ENCODE results near the gene HDC.

The HDC gene, protein sequence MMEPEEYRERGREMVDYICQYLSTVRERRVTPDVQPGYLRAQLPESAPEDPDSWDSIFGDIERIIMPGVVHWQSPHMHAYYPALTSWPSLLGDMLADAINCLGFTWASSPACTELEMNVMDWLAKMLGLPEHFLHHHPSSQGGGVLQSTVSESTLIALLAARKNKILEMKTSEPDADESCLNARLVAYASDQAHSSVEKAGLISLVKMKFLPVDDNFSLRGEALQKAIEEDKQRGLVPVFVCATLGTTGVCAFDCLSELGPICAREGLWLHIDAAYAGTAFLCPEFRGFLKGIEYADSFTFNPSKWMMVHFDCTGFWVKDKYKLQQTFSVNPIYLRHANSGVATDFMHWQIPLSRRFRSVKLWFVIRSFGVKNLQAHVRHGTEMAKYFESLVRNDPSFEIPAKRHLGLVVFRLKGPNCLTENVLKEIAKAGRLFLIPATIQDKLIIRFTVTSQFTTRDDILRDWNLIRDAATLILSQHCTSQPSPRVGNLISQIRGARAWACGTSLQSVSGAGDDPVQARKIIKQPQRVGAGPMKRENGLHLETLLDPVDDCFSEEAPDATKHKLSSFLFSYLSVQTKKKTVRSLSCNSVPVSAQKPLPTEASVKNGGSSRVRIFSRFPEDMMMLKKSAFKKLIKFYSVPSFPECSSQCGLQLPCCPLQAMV

DNA sequence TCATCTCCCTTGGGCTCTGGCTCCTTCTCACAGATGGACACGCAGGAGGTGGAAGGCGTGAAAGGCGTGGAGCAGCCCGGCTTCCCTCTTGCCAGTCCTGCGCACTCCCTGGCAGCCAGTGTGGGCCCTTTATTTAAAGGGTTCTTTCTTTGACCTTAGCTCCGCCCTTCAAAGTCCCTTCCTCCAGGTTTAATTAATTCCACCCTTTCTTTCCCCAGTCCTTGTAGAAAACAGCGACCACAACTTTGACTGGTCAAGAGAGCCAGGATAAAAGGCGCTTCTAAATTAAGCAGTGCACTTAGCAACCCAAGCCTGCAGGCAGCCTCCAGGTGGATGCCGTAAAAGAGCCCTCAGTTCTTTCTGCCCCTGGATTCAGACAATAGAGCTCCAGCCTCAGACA, at the start of gene HDC:
Gene HDC (minus strand): TSS at position 107 of the 400 bp plus-strand sequence. CDS start 103 bp downstream, at position 4.
- DNase-seq, result no peak

DNA sequence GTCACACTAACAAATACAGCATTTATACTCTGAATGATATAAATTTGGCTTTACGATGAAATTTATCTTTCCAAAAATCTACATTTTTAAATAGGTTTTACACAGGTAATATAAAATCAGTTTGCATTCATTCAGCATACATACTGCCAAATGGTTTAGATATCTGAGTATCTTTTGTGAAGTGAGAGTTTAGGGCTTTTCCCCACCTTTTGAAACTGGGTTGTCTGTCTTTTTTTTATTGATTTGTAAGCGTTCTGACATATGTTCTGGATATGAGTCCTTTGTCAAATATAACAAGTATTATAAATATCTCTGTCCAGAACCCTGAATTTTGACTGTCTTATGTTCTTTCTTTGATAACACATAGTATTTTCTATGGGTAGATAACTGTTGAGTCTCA, 47.1 kb upstream of the HDC start:
- DNase-seq, result no peak

DNA sequence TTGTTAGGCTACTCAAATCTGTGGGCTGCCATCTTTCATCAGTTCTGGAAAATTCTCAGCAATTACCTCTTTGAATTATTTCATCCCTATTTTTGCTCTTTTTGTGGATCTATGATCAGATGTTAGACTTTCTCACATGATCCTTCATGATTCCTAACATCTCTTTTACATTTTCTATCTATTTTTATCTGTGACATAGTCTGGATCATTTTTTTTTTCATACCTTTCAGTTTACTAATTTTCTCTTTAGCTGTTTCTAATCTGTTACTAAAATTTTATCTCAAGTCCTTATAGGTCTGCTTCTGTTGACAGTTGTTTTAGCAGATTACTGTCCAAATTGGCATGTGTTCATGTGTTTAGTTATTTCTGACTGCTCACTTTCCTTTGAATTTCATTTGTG, 42.3 kb upstream of the HDC start:
- DNase-seq, result no peak

DNA sequence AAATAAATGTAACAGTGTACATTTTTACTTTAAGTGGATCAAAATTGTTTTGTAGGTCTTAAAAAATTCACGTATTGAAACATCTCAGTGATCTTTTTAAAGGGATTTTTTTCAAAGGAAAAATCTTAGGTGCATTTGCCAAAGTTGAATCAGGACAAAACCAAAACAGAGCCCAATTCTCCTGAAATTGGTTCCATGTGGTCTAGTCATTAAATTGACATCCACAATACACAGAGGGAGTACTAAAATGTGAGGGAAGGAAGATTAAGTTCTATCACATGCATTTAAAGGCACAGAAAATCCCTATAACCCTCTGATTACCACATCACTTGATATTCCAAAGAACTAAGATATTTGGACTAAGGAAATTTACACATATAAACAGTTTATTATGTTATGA, 39.3 kb upstream of the HDC start:
- no peak for DNase-seq

DNA sequence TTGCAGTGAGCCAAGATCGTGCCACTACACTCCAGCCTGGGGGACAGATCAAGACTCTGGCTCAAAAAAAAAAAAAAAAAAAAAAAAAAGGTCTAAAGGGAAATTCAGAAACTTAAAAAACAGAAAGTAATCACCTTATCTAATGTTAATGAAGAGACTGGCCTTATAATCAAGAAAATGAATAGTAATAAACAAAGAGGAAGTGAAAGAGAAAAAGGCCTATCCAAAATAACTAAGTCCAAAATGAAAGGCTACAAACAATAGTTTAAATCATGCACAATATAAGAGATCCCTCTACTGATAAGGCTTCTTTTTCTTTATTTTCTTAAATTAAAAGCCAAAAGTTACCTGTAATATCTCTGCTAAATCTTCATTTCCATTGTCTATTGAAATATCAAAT, 37.1 kb upstream of the HDC start:
- no peak for DNase-seq

DNA sequence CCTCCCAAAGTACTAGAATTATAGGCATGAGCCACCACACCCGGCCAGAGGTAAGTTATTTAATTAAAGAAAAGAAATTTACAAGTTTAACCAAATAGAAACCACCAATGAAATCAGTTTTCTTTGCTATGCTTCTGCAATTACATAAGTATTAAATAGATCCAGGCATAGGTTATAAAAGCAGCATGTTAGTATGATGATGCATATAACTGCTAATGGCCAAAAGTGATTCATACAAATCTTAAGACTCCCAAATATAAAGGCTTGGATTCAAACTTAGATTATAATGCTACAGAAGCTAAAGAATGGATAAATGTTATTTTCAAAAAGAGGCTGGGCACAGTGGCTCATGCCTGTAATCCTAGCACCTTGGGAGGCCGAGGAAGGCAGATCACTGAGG, 32.8 kb upstream of the HDC start:
- no peak for DNase-seq

DNA sequence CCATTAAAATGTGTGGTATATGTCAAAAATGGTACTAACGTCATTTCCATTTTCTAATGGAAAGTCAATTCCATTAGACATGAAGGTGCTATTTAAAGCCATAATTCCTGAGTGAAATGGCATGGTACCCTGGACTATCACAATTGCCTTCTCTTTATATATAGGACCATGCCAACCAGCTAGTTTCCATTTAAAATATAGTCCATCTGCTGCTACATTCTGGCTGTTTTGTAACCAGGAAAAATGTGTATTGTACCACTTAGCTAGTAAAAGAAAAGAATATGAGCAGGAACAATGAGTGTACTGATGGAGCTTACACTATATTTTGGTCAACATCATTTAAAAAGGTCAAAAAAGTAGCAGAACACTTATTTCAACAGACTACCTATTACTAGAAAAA, 30.4 kb upstream of the HDC start:
- DNase-seq, result no peak

DNA sequence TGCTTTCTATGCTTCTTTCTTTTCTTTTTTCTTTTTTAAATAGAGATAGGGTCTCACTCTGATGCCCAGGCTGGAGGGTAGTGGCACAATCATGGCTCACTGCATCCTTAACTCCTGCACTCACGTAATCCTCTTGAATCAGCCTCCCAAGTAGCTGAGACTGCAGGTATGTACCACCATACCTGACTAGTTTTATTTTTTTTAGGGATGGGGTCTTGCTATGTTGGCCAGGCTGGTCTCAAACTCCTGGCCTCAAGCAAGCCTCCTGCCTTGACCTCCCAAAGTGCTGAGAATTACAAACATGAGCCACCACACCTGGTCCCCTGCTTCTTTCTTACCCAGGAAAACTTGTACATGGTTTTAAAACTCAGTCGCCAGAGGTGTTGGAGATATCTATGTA, 24.2 kb upstream of the HDC start:
- no peak for DNase-seq

DNA sequence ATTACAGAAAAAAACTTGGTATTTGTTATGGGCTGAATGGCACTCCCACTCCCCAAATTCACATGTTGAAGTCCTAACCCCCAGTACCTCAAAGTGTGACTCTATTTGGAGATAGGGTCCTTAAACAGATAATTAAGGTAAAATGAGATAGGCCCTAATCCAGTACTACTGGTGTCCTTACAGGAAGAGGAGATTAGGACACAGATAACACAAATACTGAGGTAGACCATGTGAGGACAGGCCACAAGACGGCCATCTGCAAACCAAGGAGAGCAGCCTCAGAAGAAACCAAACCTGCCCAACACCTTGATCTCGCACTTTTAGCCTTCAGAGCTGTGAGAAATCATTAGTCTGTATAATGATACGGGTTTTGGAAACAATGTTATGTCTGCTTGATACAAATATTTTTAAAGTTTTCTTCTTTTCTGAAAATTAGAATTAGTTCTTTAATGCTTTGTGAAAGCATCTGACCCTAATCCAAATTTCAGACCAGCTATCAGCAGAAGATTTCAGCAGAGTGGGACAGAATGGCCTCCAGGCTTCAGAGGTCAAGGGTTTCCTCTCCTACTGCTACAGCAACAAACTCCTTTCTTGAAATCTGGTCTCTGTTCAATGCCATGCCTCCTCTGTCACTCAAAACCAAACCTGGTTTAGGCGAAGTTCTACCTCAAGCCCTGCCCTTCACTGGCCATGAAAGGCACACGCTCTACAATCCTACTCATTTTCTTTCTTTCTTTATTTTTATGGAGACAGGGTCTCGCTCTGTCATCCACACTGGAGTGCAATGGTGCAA, 22.0 kb upstream of the HDC start:
- DNase-seq, result no peak

DNA sequence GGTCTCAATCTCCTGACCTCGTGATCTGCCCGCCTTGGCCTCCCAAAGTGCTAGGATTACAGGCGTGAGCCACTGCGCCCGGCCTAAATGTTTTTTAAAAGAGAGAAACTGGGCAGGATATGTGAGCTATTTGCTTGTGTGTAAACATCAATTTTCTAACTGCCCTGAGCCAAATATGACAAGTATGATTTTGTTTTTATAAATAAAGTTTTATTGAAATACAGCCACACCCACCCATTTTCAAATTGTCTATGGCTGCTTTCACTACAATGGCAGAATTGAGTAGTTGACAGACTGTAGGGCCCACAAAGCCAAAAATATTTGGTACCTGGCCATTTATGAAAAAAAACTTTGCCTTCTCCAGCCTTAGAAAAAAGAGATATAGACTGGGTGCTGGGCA, 15.9 kb upstream of the HDC start:
- no peak for DNase-seq

DNA sequence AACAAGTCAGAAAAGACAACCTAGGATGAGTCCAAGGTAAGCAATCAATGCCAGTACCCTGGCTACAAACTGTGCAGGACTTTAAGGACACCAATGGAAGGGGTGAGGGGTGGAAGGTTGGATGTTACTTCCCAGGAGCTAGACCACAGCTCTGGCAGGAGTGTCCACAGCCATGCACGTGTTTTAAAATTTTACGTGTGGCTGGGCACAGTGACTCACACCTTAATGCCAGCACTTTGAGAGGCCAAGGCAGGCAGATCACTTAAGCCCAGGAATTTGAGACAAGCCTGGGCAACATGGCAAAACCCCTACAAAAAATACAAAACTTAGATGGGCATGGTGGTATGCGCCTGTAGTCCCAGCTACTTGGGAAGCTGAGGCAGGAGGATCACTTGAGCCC, 14.7 kb upstream of the HDC start:
- DNase-seq, result no peak

DNA sequence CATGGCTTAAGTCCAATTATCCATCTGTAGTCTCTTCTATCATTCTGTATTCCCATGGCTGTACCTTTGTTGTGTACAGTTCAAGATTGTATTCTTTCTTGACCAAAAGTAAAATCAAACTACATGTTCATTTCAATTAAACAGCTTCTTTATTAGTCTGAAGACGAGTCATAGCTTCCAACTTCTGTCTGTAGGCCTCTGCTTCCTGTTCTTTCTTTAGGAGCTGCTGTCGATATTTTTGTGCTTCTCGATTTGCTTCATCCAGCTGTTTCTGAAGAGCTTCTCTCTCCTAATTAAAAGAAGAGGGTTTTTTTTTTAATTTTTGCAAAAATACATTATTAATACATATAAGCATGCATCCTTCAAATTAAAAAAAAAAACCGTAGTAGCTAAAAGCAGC, 13.0 kb upstream of the HDC start:
- no peak for DNase-seq

DNA sequence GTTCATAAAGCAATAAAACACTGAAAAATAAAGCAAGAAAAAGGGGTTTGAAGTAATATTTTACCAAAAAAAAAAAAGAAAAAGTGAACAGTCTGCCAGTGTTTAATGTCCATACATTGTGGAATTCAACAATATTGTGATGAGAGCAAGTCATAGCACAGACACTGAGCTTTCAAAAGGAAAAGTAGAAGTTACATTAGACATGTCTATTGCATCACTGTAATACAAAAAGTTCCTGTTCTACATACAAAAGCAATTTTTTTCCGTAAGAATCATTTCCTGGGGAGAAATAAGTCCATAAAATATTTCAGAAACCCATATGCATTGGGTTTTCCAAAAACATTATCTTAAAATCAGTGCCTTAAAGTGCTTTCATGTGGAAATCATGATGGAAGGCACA, 11.8 kb upstream of the HDC start:
- DNase-seq, result no peak

DNA sequence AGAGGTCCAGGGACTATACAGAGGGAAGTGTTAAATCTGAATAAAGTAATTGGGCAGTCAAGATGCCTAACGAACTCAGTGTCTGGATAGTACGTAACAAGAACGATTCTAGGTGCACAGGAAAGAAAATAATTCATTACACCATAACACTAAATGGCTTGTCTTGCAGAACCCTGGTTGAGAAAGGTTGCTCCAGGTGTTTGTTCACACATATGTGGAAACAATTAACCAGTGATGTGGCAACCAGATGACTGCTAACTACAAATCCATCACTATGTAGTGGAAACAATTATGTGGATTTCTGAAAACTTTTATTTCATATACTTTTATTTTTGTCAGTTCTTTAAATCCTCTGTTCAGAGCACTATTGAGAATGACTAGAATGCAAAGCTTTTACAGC, 10.4 kb upstream of the HDC start:
- no peak for DNase-seq

DNA sequence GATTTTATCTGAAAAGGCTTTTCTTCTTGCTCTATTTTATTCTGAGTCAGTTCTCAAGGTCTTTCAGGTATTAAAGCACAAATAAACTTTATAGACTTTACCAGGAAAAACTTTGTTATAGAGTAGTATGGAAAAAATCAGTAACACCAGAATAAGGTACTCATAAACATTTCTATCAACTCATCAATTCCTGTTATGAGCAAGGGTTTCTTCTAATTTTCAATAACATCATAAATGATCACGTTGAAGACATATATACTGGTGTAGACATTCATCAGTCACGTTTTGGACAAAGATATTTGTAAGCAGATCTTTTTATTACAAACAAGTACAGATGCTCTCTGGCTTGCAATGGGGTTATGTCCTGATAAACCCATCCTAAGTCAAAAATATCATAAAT, 9.6 kb upstream of the HDC start:
- no peak for DNase-seq

DNA sequence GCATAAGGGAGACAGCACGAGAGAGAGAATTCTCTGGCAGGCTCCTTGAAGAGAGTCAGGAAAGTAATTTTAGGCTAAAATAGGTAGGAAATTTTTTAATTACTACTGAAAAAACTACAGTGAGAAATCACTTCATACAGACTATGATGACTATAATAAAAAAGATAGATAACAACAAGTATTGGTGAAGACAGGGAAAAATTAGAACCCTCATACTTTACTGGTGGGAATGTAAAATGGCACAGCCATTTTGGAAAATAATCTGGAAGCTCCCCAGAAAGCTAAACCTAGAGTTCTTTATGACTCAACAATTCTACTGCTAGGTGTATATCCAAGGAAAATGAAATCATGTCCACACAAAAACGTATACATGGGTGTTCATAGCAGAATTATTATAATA, 2.1 kb upstream of the HDC start:
- DNase-seq, result no peak

DNA sequence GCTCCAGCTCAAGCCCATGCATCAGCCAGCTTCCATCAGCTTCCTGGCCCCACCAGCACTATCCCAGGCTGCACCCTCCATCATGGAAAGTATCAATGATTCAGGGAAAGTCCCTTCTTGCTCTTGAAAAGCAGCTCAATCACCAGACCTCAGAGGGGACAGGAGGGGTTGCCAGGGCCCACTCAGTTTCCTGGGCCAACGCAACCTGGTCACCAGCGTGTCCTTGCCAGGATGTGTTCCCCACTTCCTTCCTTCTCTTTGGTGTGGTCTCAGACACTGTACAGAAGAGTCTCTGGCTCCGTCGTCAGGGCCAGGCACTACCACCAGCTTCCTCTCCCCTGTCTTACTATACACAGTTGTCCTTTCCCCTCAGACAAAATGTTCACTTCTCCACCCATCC, 3.0 kb downstream of the HDC start:
- peak; percentile 62 for DNase-seq

DNA sequence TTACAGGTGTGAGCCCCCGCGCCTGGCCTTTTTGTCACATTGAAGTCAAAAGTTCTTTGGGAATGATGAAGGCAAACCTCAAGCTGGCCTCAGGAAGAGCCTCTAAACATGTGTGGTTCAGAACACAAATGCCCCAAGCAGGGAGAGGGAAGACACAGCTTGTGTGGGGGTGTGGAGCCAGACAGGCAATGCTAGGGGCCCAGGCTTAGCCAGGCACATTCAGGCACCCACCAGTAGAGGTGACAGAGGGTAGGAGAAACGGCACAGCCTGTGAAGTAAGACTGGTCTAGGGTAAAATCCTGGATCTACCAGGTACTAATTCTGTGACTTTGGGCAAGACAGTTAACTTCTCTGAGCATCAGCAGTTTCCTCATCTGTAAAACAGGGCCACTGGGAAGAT, 3.5 kb downstream of the HDC start:
- DNase-seq, result peak; percentile 40

DNA sequence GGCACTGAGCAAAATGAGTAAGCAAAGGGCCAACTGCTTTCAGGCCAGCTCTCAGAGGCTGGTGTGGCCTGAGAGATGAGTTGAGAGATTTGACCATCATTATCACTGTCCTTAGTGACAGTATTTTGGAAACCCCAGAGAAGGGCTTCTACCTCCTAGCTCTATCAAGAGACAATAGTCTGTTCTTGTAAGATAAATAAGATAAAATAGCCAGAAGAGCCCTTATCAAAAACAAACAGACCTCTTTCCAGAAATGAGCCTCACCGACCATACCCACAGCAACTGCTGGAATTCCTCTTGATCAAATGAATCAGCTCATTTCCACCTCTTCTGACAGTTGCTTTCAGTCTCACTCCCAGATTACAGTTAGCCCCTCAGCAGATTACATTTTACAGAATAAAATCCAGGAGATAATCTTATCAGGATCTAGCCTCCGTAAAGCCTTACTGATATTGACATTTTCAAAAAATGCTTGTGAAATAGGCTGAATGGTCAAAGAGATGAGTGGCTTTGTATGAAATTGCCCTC, 4.5 kb downstream of the HDC start:
- no peak for DNase-seq

DNA sequence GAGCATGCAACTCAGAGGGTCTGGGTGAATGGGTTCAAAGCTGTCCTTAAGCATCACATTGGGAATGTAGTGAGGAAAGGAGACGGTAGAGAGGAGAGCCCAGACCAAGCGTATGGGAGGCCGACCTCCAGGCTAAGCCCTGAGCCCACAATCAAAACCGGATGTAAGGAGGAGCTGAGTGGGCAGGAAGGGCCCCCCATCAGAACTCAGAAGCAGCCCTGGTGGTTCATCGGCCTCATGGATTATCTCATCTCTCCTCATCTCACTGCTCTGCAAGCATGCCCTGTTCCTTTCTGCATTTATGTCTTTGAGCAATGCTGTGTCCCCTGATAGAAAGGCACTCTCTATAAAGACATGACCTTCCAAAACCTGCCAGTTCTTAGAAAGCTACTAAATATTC, 6.2 kb downstream of the HDC start:
- no peak for DNase-seq

DNA sequence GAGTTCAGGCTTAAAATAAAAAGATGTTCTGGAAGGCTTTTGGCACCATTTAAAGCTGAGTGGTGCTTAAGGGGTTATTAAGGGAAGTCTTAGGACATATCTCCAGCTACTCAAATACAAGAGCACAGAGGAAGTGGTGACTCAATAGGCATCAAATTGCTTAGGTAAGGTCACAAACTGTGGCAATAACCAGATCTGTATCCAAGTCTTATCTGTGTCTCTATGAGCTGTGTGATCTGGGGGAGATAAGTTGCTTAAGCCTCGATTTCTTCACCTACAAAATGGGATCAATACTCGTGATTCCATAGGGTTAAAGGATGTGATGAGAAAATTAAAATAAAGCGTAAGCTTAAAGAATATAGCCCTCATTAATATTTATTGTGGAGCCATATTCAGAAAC, 7.6 kb downstream of the HDC start:
- DNase-seq, result no peak

DNA sequence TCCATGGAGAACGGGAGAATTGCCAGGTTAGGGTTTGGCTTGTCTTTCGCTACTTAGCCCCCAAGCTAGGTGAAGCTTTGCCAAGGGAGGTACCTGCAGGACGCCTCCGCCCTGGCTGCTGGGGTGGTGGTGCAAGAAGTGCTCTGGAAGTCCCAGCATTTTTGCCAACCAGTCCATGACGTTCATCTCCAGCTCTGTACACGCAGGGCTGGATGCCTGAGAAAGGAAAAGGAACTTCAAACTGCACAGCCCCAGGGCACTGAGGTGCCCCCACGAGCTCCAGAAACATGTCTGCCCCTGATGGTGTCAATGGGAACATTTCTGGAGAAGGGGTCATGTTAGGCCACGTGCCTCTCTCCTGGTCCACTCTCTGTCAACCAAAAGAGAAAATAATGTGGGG, 8.2 kb downstream of the HDC start:
- DNase-seq, result no peak

DNA sequence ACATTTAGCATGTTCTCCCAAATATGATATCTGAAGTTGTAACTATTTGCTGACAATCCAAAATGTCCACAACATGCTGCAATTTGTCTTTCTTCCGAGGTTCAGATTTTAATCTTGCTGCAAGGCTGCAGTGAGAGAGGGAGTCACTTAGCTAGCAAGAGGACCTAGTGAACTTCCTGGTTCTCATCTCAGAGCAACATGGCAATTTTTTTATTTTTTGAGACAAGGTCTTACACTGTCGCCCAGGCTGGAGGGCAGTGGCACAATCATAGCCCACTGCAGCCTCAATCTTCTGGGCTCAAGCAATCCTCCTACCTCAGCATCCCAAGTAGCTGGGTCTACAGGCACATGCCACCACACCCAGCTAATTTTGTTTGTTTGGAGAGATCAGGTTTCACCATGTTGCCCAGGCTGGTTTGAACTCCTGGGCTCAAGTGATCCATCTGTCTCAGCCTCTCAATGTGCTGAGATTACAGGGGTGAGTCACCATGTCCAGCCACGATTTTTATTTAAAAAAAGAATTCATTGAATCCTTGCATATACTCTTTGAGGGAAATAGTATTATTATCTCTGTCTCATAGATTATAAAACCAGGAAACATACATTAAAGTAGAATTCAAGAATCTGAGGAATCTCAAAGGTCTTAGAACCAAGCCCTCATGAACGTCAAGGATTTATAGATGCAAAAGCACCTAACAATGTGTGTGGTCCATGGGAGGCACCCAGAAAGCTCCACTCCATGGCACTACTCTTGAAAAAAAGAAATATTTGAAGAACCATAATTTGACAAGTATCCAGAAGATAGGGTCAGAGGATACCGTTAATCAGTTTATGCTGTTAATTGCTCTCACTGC, 9.1 kb downstream of the HDC start:
- no peak for DNase-seq

Data from stimulated activated CD4-positive, alpha-beta T cell treated with anti-CD3 and anti-CD28 coated beads, Interleukin-1b, Interleukin-23, amount 100 ng/mL, for 48 hours (primary cell).